GM18907 (cell line): Measurements from ENCODE around the gene CAVIN4.

ENCODE experiments used
- ATAC-seq: cut with Tn5 transposase; IDR thresholded peaks from one replicate; pipeline ENCODE4 v1.9.1; 2021; ENCODE audit warnings: mild to moderate bottlenecking, moderate library complexity; ENCODE audit not compliant: unreplicated experiment

CAVIN4 gene

GRCh38 chr9:100589582-100589981, 11.7 kb downstream of the CAVIN4 start:
- no peak for ATAC-seq

- no peak for ATAC-seq
Observed at GRCh38 chr9:100590481-100590880, 12.6 kb downstream of the CAVIN4 start.

- ATAC-seq, result no peak
Observed at GRCh38 chr9:100591139-100591538, 13.3 kb downstream of the CAVIN4 start.

- no peak for ATAC-seq
Observed at GRCh38 chr9:100591639-100592412, 13.9 kb downstream of the CAVIN4 start.

- peak; percentile 48 for ATAC-seq
Observed at GRCh38 chr9:100595391-100596199, 17.7 kb downstream of the CAVIN4 start.

- ATAC-seq, result no peak
Observed at GRCh38 chr9:100597236-100597635, 19.4 kb downstream of the CAVIN4 start.

GRCh38 chr9:100598641-100599145, 20.8 kb downstream of the CAVIN4 start:
- ATAC-seq, result peak; percentile 83

- no peak for ATAC-seq
Observed at GRCh38 chr9:100600521-100601079, 22.7 kb downstream of the CAVIN4 start.

- ATAC-seq, result peak; percentile 63
Observed at GRCh38 chr9:100601216-100601615, 23.3 kb downstream of the CAVIN4 start.

GRCh38 chr9:100602342-100602801, 24.5 kb downstream of the CAVIN4 start:
- ATAC-seq, result no peak

GRCh38 chr9:100605405-100605804, 27.5 kb downstream of the CAVIN4 start:
- no peak for ATAC-seq

- ATAC-seq, result no peak
Observed at GRCh38 chr9:100619194-100619593, 41.3 kb downstream of the CAVIN4 start.

GRCh38 chr9:100619665-100620064, 41.8 kb downstream of the CAVIN4 start:
- no peak for ATAC-seq

GRCh38 chr9:100623969-100624368, 46.1 kb downstream of the CAVIN4 start:
- no peak for ATAC-seq

- ATAC-seq, result no peak
Observed at GRCh38 chr9:100626949-100627348, 49.1 kb downstream of the CAVIN4 start.

- no peak for ATAC-seq
Observed at GRCh38 chr9:100637787-100638186, 59.9 kb downstream of the CAVIN4 start.
